HepG2 (cell line): ENCODE results near the gene GSG1. TPM values are rescaled to one million over a fixed set of nuclear protein-coding genes. Genes with fewer than 3 reads are reported as not detected.

ENCODE experiments used
- ATAC-seq: fragments of 200-7000 bp; cut with Tn5 transposase; 3 replicates; pipeline ENCODE4 v1.9.1; 2020; ENCODE audit warnings: mild to moderate bottlenecking, moderate library complexity
- BruUV-seq: library from RNA; stranded (reverse); fragments of 400-500 nt; replicated peaks from 2 replicates; lab custom pipeline; 2021; lab: Mats Ljungman, UMichigan
- CTCF ChIA-PET: fragments of 300-600 bp; formaldehyde crosslinking; extraction: SDS; loops from one replicate; lab custom pipeline; 2021; ENCODE audit warnings: low total read pairs, inconsistent platforms, low intra/inter-chr PET ratio; lab: Yijun Ruan, JAX
- POLR2A ChIA-PET: fragments of 350-600 bp; sonication (Branson Sonifier 250); formaldehyde crosslinking; loops from one replicate; lab custom pipeline; 2020; ENCODE audit warnings: antibody characterized with exemption, inconsistent platforms; lab: Yijun Ruan, JAX
- DNase-seq: peaks from one replicate; pipeline ENCODE4 v3.0.0-alpha.2; 2015; ENCODE audit warnings: low spot score
- FAIRE-seq: peaks from 3 replicates; lab custom pipeline; 2011; peaks lifted over from hg19 to GRCh38; lab: Jason Lieb, UNC
- H2AFZ ChIP-seq: one replicate; pipeline ENCODE4 v1.6.1; 2011; ENCODE audit warnings: low read length, inconsistent platforms
- H3K27ac ChIP-seq: fragments of 300-600 bp; 3 replicates; pipeline ENCODE4 v1.8.0; 2011; ENCODE audit warnings: mixed run types, mild to moderate bottlenecking, mixed read lengths, low read length, inconsistent platforms; ENCODE audit not compliant: insufficient read depth; ENCODE audit errors: extremely low read length
- H3K27me3 ChIP-seq, 2 experiments: fragments of 200-600 bp in 1 of 2; 2 replicates in 1 of 2; 3 replicates in 1 of 2; pipeline versions ENCODE4 v1.6.0 to v1.8.0; 2011; ENCODE audit warnings: low read length in 2 of 2, mild to moderate bottlenecking in 2 of 2, moderate library complexity in 2 of 2, inconsistent platforms in 1 of 2; ENCODE audit not compliant: insufficient read depth in 2 of 2, control insufficient read depth in 1 of 2
- H3K36me3 ChIP-seq, 2 experiments: fragments of 200-600 bp in 1 of 2; replicated peaks in 1 of 2; 2 replicates in 1 of 2; 3 replicates in 1 of 2; pipeline versions ENCODE4 v1.5.1 to v1.8.0; 2011; ENCODE audit warnings: low read length in 2 of 2, inconsistent platforms in 1 of 2; ENCODE audit not compliant: insufficient read depth in 2 of 2, control insufficient read depth in 1 of 2
- H3K4me1 ChIP-seq: 2 replicates; pipeline ENCODE4 v1.5.1; 2012; ENCODE audit warnings: low read length, inconsistent platforms; ENCODE audit not compliant: insufficient read depth
- H3K4me2 ChIP-seq: 2 replicates; pipeline ENCODE4 v1.6.0; 2011; ENCODE audit warnings: low read depth, low read length, inconsistent platforms
- H3K4me3 ChIP-seq, 3 experiments: fragments of 200-600 bp in 1 of 3; sonication (generic), shearing (Covaris generic) in 1 of 3; replicated peaks in 1 of 3; 2 replicates each; pipeline ENCODE4 v1.5.1; 2011 to 2016; ENCODE audit warnings: low read length in 3 of 3, inconsistent platforms in 2 of 3, low read depth in 2 of 3, mild to moderate bottlenecking in 2 of 3, control low read depth in 1 of 3, mixed read lengths in 1 of 3; ENCODE audit not compliant: insufficient read depth in 1 of 3
- H3K79me2 ChIP-seq: one replicate; pipeline ENCODE4 v1.6.1; 2011; ENCODE audit warnings: low read length, inconsistent platforms; ENCODE audit not compliant: insufficient read depth
- H3K9ac ChIP-seq: 2 replicates; pipeline ENCODE4 v1.6.0; 2011; ENCODE audit warnings: mild to moderate bottlenecking, low read depth, low read length, inconsistent platforms; ENCODE audit not compliant: insufficient read depth
- H3K9me3 ChIP-seq: 2 replicates; pipeline ENCODE4 v1.5.1; 2012; ENCODE audit warnings: mild to moderate bottlenecking, low read length
- H4K20me1 ChIP-seq: 2 replicates; pipeline ENCODE4 v1.6.0; 2011; ENCODE audit warnings: inconsistent platforms, mild to moderate bottlenecking, low read length, moderate library complexity; ENCODE audit not compliant: insufficient read depth
- CSRNP1 ChIP-seq: sonication (generic); formaldehyde crosslinking; IDR thresholded peaks from 2 replicates; pipeline ENCODE4 v1.8.1; 2023; ENCODE audit warnings: mild to moderate bottlenecking, missing genetic modification reagents
- HINFP ChIP-seq: sonication (generic); formaldehyde crosslinking; IDR thresholded peaks from 2 replicates; pipeline ENCODE4 v1.4.0; 2020; ENCODE audit warnings: low read depth, mild to moderate bottlenecking, missing genetic modification reagents
- MXD3 ChIP-seq: IDR thresholded peaks from 2 replicates; pipeline ENCODE4 v1.6.1; 2016; ENCODE audit warnings: mild to moderate bottlenecking, missing biosample characterization, missing genetic modification reagents
- YY1 ChIP-seq: IDR thresholded peaks from 2 replicates; pipeline ENCODE4 v1.6.1; 2011; ENCODE audit warnings: low read length, low read depth, moderate library complexity, mild to moderate bottlenecking; ENCODE audit not compliant: insufficient read depth, insufficient replicate concordance
- ZBTB43 ChIP-seq: sonication (generic); formaldehyde crosslinking; conservative IDR thresholded peaks from 2 replicates; pipeline ENCODE4 v1.4.0; 2020; ENCODE audit warnings: missing genetic modification reagents
- ZNF414 ChIP-seq: sonication (generic); formaldehyde crosslinking; IDR thresholded peaks from 2 replicates; pipeline ENCODE4 v1.5.0; 2020; ENCODE audit warnings: missing genetic modification reagents
- ZNF546 ChIP-seq: sonication (generic); formaldehyde crosslinking; conservative IDR thresholded peaks from 2 replicates; pipeline ENCODE4 v1.8.1; 2023; ENCODE audit warnings: mild to moderate bottlenecking, missing genetic modification reagents
- ZNF776 ChIP-seq: sonication (generic); formaldehyde crosslinking; IDR thresholded peaks from 2 replicates; pipeline ENCODE4 v1.4.0; 2020; ENCODE audit warnings: mild to moderate bottlenecking, missing genetic modification reagents
- ZSCAN30 ChIP-seq: sonication (generic); formaldehyde crosslinking; IDR thresholded peaks from 2 replicates; pipeline ENCODE4 v1.5.0; 2020; ENCODE audit warnings: mild to moderate bottlenecking, missing genetic modification reagents
- WGBS: methylation state at CpG from one replicate; pipeline ENCODE4 v1.1.6; 2017; ENCODE audit warnings: low lambda C conversion rate; 5-methylcytosine and 5-hydroxymethylcytosine counted together
- in situ Hi-C: cut with HindIII; loops from 2 replicates; pipeline ENCODE4 v1.10.0; 2017; ENCODE audit warnings: low pct_unique_long_range_greater_than_20kb; ENCODE audit not compliant: extremely low pct_ligation_motif_present
- intact Hi-C: fragments of 100-400 bp; cut with micrococcal nuclease; formaldehyde crosslinking; loops from one replicate; pipeline ENCODE4 v1.10.0; 2022; ENCODE audit not compliant: unreplicated experiment
- polyA plus RNA-seq, 8 experiments: library from polyadenylated mRNA; depleted of rRNA in 3 of 8; stranded (reverse) in 7 of 8; unstranded in 1 of 8; fragments of >200 nt; fragmentation: Illumina TruSeq in 4 of 8; extraction: Trizol in 4 of 8; gene quantifications; 2 replicates each; pipeline versions ENCODE4 v1.2.1 to v1.2.3, GENCODE V29; 2011 to 2016; ENCODE audit warnings: low read depth in 4 of 8, missing spikeins in 1 of 8, mixed read lengths in 1 of 8; ENCODE audit not compliant: insufficient read depth in 1 of 8
- total RNA-seq, 5 experiments: library from RNA; depleted of rRNA; stranded (reverse); fragments of >200 nt; fragmentation: Illumina TruSeq; extraction: Trizol; gene quantifications; 2 replicates each; pipeline ENCODE4 v1.2.3, GENCODE V29; 2016; ENCODE audit warnings: low read depth in 1 of 5

The GSG1 gene
- total and polyA plus RNA-seq, 2 of the 13 experiments (the other 11 are each of a cell fraction or from before 2014, with no cell fraction given) = not detected

GRCh38 chr12:13147688-13148484 is 44.4 kb upstream of the GSG1 start:
- CTCF ChIA-PET = no interaction called here
- ATAC-seq = no peak
- no peaks in the 10 kb centered on the region for H4K20me1 ChIP-seq
- H3K79me2 ChIP-seq = no peaks in the 10 kb centered on the region
- H3K4me1 ChIP-seq = no peaks in the 10 kb centered on the region
- no peak for TF ChIP-seq ZNF776 (CRISPR knock-in tag)
- no peak for TF ChIP-seq ZNF414 (CRISPR knock-in tag)
- TF ChIP-seq YY1 = no peak
- H3K36me3 ChIP-seq = no peaks in the 10 kb centered on the region
- POLR2A ChIA-PET = no interaction called here
- no peak overlapping the region for H3K9ac ChIP-seq
- no peak overlapping the region for H2AFZ ChIP-seq
- 27% methylated on average over 12 of the region's 12 CpGs for WGBS
- no peaks in the 10 kb centered on the region for H3K9me3 ChIP-seq
- in situ Hi-C loops (no loop called here), intact Hi-C loops (no loop called here)
- no peak overlapping the region for H3K27ac ChIP-seq
- no TSS peak for BruUV-seq
- H3K4me3 ChIP-seq = no peak overlapping the region
- DNase-seq = no peak
- no peak overlapping the region for H3K4me2 ChIP-seq
- peaks cover 2 to 29% of the 10 kb centered on the region in 2 experiments; a peak in 4 of 5 replicates for H3K27me3 ChIP-seq
- no peak for FAIRE-seq

- FAIRE-seq (no peak), ATAC-seq (no peak)
- TF ChIP-seq ZSCAN30 (no peak), ZBTB43 (CRISPR knock-in tag) (no peak), CSRNP1 (CRISPR knock-in tag) (no peak), ZNF546 (no peak), MXD3 (CRISPR knock-in tag) (no peak), HINFP (CRISPR knock-in tag) (no peak)
Observed at GRCh38 chr12:13146336-13146938, 43.0 kb upstream of the GSG1 start.

More at GRCh38 chr12:13146336-13146938, 43.0 kb upstream of the GSG1 start:
- peaks cover 2 to 29% of the 10 kb centered on the region in 2 experiments; a peak in 4 of 5 replicates for H3K27me3 ChIP-seq
- H3K9ac ChIP-seq = no peak overlapping the region
- no peak overlapping the region for H2AFZ ChIP-seq
- intact Hi-C loops (no loop called here), in situ Hi-C loops (no loop called here)
- no peak overlapping the region for H3K27ac ChIP-seq
- no peaks in the 10 kb centered on the region for H3K9me3 ChIP-seq
- H3K36me3 ChIP-seq = no peaks in the 10 kb centered on the region
- POLR2A ChIA-PET = no interaction called here
- H3K79me2 ChIP-seq = no peaks in the 10 kb centered on the region
- 7% methylated on average over 3 of the region's 3 CpGs for WGBS
- no peaks in the 10 kb centered on the region for H4K20me1 ChIP-seq
- H3K4me1 ChIP-seq = no peaks in the 10 kb centered on the region
- no peak overlapping the region for H3K4me2 ChIP-seq
- H3K4me3 ChIP-seq = no peak overlapping the region
- DNase-seq = no peak
- CTCF ChIA-PET = no interaction called here
- BruUV-seq = no TSS peak
